NCI-H82 treated with DMSO at 0.1 percent for 48 hours (cell line): ENCODE data around the gene SMIM11.
"Not testable (repeated sequence)": the region's sequence is repeated elsewhere in the genome, so short reads cannot be mapped to it uniquely, and the experiment has no call there.

Source experiments
- DNase-seq: peaks from one replicate; lab custom pipeline; 2025; ENCODE audit not compliant: unreplicated experiment; lab: John Stamatoyannopoulos, UW

The SMIM11 gene

DNA sequence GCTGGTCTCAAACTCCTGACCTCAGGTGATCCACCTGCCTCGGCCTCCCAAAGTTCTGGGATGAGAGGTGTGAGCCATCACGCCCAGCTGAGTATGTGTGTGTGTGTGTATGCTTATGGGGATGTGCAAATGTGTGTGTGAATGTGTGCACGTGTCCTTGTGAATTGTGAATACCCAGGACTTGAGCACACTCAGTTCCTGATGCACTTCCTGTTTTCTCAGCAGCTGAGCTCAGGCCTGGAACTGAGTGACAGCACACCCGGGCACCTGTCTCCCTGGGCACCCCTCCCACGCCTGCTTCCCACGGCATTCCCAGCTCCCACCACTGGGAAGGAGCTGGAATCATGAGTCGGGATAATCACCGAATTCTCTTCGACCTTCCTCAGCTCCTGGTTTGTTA lies 32.0 kb downstream of the SMIM11 start:
- DNase-seq = not testable (repeated sequence)

DNA sequence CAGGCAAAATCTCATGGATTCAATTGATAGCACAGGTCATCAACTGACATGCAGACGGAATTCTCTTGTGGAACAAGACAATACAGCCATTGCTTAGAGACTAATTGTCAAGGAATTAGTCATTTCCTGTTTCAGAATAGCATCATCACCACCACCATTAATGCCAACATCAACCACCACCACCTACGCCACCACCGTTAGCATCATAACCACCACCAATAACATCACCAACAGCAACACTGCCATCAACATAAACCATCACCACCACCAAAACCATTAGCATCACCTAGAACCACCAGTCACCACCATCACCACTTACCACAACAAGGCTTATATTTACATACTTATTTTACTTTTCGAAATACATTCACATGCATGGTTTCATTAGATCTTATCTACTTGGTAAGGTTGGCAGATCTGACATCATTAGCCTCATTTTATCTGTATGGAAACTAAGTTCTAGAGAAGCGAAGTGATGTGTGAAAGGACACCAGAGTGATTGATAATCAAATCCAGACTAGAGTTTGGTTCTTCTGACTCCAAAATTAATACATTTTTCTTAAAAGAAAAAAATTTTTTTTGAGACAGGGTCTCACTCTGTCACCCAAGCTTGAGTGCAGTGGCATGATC lies 42.3 kb downstream of the SMIM11 start:
- DNase-seq = not testable (repeated sequence)

DNA sequence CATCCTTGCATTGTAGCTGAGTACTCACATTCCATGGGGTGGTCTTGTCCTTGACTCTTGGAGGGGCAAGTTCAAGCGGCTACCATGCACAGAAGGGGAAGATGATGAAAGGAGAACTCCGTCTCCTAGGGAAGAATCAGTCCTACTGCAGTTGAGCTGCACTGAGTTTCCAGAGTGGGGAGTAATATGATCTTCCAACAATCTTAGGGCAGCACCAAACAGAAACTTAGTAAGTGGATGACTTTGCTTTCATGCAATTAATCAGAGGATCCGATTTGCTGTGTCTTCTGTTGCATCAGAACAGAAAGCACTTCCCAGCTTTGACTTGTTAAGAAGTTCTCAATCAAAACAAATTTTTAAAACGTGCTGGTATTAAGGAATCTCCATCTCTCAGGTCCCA lies 48.5 kb downstream of the SMIM11 start, which contains the start of gene SMIM34:
TSS of gene SMIM34 (minus strand) at position 147 of the 400 bp plus-strand sequence. CDS start at position 35, 112 bp downstream.
- not testable (repeated sequence) for DNase-seq

DNA sequence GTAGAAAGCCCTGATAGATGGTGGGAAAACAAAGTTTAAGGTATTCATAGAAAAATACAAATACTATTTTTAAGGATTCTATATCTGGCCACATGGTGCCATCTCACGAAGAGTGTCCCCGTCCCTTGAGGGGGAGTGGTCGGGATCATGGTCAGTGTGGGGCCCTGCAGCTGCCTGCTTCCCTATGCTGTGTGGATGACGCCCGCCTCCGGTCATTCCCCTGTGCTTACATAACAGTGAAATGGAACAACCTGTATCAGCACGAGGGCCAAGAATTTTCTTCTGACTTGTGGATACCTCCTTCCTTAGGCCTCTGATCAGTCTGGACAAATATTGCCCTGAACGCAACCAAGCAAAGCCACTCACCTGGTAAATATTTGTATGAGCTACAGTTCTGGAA lies 52.0 kb downstream of the SMIM11 start:
- DNase-seq = not testable (repeated sequence)

DNA sequence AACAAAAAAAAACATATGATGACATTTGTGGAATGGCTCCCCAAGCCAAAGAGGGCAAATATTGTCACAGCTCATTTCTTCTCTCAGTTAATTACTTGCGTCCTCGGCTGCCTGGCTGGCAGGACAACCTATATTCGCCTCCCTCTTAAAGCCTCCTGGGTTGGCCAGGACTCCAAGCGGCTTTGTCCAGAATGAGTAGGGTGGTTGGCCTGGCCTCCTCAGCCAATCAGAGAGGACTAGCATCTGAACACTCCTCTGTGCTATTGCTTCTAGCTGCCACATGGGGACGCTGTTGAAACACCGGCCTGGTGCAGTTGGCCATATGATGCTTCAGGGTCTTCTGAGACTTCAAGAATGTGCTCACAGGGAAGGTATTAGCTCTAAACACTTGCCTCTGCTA lies 53.1 kb downstream of the SMIM11 start:
- not testable (repeated sequence) for DNase-seq

DNA sequence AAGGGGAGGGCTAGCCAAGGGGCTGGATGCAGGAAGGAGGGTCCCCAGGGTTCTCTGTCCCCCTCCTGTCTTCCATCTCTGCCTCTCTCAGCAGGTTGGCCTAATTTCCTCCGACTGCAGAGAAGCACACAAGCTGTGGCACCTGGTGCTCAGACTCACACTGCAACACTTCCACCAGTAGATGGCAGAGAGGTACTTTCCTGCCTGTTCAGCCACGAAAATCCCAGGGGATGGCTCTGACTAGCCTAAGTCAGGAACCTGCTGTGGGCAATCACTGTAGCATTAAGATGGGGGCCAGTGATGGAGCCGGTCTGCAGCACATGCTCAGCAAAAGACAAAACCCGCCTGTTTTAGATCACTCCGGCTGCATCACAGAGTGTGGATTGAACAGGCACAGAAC lies 54.4 kb downstream of the SMIM11 start:
- DNase-seq = not testable (repeated sequence)
